GM12873 (cell line): ENCODE results near the gene SWAP70.

Experiments used
- CTCF ChIP-seq: IDR thresholded peaks from 2 replicates; pipeline ENCODE4 v1.5.1; 2012; ENCODE audit warnings: low read depth, mild to moderate bottlenecking, moderate library complexity, low read length, control low read depth; ENCODE audit not compliant: insufficient read depth; ENCODE audit errors: missing control alignments

Gene SWAP70

GRCh38 chr11:9665749-9666148, 1.9 kb downstream of the SWAP70 start:
- TF ChIP-seq CTCF = no peak

DNA sequence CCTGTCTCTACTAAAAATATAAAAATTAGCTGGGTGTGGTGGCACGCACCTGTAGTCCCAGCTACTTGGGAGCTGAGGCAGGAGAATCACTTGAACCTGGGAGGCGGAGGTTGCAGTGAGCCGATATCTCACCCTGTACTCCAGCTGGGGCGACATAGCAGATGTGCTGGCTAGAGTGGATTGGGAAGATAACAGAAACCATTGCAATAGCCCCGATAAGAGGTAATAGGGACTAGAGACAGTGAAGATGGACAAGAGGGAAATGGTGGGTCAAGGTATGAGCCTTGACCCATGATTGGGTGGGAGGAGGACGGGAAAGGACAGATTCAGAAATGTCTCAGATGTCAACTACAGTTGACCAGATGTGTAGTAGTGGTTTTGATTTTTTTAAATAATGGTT, 6.1 kb downstream of the SWAP70 start:
- TF ChIP-seq CTCF = no peak

GRCh38 chr11:9672288-9672916, 8.5 kb downstream of the SWAP70 start:
- no peak for TF ChIP-seq CTCF

DNA sequence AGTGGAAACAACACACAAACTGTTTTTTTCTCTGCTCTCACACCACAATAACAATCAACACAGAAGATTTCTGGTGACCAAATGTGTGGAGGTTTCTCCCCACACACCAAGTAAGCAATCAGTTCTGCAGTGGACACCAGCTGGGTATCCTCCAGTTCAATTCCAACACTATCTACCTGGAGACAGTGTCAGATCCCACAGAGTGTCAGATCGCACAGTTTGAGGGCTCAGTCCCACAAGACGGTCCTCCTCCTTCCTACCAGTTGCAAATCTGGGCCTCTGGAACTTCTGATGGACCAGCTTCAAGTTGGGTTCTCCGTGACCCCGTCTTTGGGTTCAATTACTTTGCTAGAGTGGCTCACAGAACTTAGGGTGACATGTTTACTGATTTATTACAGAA, 9.0 kb downstream of the SWAP70 start:
- TF ChIP-seq CTCF = no peak

GRCh38 chr11:9675691-9676090, 11.8 kb downstream of the SWAP70 start:
- TF ChIP-seq CTCF = no peak

DNA sequence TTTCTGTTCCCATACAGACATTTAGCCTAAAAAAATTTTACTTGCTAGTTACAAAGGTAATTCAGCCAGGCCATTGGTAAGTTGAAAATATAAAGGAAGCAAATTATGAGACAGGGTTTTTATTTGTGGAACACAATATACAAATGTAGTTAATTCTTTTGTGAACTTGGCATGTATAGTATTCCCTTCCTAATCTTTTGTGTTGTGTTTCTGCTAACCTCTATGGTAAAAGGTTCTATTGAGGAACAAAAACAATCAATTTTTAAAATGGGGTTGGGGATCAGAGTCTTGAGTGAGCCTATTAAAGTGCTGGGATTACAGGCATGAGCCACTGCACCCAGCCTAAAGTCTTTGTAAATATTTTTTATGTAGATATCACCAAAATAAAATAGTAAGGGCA, 14.1 kb downstream of the SWAP70 start:
- no peak for TF ChIP-seq CTCF

DNA sequence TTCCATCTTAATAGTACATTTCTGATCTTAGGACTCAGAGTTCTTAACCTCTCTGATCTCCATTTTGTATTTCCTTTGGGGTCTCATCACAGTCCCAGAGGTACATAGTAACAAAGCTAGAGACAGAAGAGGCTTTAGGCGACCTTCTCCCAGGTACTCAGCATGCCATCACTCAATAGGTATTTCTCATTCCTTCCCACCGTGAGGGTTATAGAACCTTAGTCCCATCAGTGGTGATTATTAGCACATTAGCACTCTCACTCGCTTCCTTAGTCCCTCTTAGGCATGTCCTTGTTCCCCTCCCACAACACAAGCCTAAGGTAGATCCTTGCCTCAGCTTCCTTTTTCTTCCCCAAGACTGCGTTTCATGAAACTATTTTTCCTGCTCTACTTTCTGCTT, 14.7 kb downstream of the SWAP70 start:
- no peak for TF ChIP-seq CTCF
